ENCODE measurements around the gene PUS10.

DNA sequence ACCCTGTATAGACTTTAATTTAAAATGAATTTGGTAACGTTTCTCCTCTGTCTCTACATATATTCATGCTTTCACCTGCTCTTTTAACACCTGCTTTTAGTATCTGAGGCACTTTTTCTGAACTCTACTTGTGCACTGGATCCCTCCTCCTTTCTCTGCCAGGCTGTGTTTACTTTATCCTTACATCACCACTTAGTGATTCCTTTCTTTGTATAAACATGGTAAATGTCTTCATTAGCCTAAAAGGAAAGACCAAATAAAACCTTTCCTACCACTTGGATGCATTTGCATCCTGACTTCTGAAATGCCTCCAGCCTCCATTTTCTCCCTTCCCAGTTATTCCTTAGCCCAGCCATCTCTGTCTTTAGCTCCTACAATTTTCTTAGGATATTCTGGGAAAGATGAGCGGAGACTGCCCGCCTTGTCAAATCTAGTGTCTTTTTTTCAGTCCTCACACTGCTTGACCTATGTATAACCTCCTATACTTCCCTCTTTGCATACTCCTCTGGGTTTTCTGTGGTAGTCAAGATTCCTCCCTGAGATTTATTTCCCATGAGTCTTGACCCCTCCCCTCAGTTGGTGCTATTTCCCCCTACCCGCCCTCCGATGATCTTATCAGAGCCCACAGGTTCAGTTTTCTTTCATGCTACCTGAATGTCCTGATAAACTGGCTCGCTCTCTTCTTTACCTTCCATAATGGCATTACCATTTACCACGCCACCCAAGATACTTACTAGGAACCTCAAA lies 91.9 kb downstream of the PUS10 start:
- TF ChIP-seq, protein P1, sequence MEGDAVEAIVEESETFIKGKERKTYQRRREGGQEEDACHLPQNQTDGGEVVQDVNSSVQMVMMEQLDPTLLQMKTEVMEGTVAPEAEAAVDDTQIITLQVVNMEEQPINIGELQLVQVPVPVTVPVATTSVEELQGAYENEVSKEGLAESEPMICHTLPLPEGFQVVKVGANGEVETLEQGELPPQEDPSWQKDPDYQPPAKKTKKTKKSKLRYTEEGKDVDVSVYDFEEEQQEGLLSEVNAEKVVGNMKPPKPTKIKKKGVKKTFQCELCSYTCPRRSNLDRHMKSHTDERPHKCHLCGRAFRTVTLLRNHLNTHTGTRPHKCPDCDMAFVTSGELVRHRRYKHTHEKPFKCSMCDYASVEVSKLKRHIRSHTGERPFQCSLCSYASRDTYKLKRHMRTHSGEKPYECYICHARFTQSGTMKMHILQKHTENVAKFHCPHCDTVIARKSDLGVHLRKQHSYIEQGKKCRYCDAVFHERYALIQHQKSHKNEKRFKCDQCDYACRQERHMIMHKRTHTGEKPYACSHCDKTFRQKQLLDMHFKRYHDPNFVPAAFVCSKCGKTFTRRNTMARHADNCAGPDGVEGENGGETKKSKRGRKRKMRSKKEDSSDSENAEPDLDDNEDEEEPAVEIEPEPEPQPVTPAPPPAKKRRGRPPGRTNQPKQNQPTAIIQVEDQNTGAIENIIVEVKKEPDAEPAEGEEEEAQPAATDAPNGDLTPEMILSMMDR (conservative IDR thresholded peaks at IDR 0.05; ENCODE audit: low read length): no peak
- no peak for TF ChIP-seq EZH2phosphoT487 (IDR thresholded peaks at IDR 0.05; ENCODE audit: borderline replicate concordance, low read depth, low read length)
